ENCODE measurements around the gene SLC43A2.

SLC43A2 gene

GRCh38 chr17:1623057-1623630, 5.5 kb downstream of the SLC43A2 start:
- no peak for DNase-seq (ENCODE audit: low spot score)

GRCh38 chr17:1621273-1621954, 7.2 kb downstream of the SLC43A2 start:
- no peak for DNase-seq (ENCODE audit: low spot score)

- no peak for DNase-seq (ENCODE audit: low spot score)
Measured at GRCh38 chr17:1620486-1620885, 8.1 kb downstream of the SLC43A2 start.

- DNase-seq (ENCODE audit: low spot score), result peak; percentile 57
Measured at GRCh38 chr17:1617620-1618174, 10.9 kb downstream of the SLC43A2 start.

GRCh38 chr17:1616101-1616500, 12.5 kb downstream of the SLC43A2 start:
- DNase-seq (ENCODE audit: low spot score), result no peak

GRCh38 chr17:1612400-1612799, 16.2 kb downstream of the SLC43A2 start:
- DNase-seq (ENCODE audit: low spot score), result no peak

GRCh38 chr17:1611715-1612114, 16.9 kb downstream of the SLC43A2 start:
- DNase-seq (ENCODE audit: low spot score), result no peak

GRCh38 chr17:1608676-1609075, 20.0 kb downstream of the SLC43A2 start:
- DNase-seq (ENCODE audit: low spot score), result no peak

GRCh38 chr17:1607971-1608320, 20.7 kb downstream of the SLC43A2 start:
- DNase-seq (ENCODE audit: low spot score), result no peak

GRCh38 chr17:1606352-1606985, 22.2 kb downstream of the SLC43A2 start:
- no peak for DNase-seq (ENCODE audit: low spot score)

- DNase-seq (ENCODE audit: low spot score), result no peak
Measured at GRCh38 chr17:1605681-1606351, 22.8 kb downstream of the SLC43A2 start.

- no peak for DNase-seq (ENCODE audit: low spot score)
Measured at GRCh38 chr17:1604831-1605528, 23.7 kb downstream of the SLC43A2 start.

GRCh38 chr17:1601571-1601970, 27.1 kb downstream of the SLC43A2 start:
- DNase-seq (ENCODE audit: low spot score), result no peak

- no peak for DNase-seq (ENCODE audit: low spot score)
Measured at GRCh38 chr17:1598399-1599095, 30.1 kb downstream of the SLC43A2 start.

- no peak for DNase-seq (ENCODE audit: low spot score)
Measured at GRCh38 chr17:1597861-1598342, 30.7 kb downstream of the SLC43A2 start.

- no peak for DNase-seq (ENCODE audit: low spot score)
Measured at GRCh38 chr17:1593630-1593931, 35.1 kb downstream of the SLC43A2 start.

GRCh38 chr17:1592751-1593629, 35.6 kb downstream of the SLC43A2 start:
- DNase-seq (ENCODE audit: low spot score), result peak; percentile 60

GRCh38 chr17:1591474-1592090, 37.1 kb downstream of the SLC43A2 start:
- no peak for DNase-seq (ENCODE audit: low spot score)

GRCh38 chr17:1590747-1591473, 37.7 kb downstream of the SLC43A2 start:
- peak; percentile 65 for DNase-seq (ENCODE audit: low spot score)
